ENCODE results near the gene MSH2.
"Not testable (repeated sequence)": the region's sequence is repeated elsewhere in the genome, so short reads cannot be mapped to it uniquely, and the experiment has no call there.

Gene MSH2

DNA sequence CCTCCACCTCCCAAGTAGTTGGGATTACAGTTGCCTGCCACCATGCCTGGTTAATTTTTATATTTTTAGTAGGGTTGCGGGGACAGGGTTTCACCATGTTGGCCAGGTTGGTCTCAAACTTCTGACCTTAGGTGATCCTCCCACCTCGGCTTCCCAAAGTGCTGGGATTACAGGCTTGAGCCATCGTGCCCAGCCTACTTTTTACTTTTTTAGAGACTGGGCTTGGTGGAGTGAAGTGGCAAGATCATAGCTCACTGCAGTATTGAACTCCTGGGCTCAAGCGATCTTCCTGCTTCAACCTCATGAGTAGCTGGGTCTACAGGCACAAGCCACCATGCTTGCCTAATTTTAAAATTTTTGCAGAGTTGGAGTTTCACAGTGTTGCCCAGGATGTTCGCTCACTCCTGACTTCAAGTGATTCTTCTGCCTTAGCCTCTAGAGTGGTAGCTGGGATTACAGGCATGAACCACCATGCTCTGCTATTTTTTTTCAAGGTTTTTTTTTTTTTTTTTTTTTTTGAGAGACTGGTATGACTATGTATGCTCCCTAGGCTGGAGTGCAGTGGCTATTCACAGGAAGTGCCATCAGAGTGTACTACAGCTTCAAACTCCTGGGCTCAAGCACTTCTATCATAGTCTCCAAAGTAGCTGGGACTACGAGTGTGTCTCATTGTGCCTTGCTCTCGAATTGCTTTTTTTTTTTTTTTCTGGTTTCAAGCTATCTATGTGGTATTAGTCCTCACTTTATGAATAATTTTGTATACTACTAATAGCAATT lies 11.9 kb downstream of the MSH2 start:
- DNase-seq: no peak

GRCh38 chr2:47420214-47420613 lies 17.3 kb downstream of the MSH2 start:
- no peak for DNase-seq

- not testable (repeated sequence) for DNase-seq
Observed at GRCh38 chr2:47420683-47421082, 17.7 kb downstream of the MSH2 start.

- DNase-seq: no peak
Observed at GRCh38 chr2:47422016-47422415, 19.1 kb downstream of the MSH2 start.

- no peak for DNase-seq
Observed at GRCh38 chr2:47422560-47422959, 19.6 kb downstream of the MSH2 start.

GRCh38 chr2:47426786-47427185 lies 23.8 kb downstream of the MSH2 start:
- no peak for DNase-seq

DNA sequence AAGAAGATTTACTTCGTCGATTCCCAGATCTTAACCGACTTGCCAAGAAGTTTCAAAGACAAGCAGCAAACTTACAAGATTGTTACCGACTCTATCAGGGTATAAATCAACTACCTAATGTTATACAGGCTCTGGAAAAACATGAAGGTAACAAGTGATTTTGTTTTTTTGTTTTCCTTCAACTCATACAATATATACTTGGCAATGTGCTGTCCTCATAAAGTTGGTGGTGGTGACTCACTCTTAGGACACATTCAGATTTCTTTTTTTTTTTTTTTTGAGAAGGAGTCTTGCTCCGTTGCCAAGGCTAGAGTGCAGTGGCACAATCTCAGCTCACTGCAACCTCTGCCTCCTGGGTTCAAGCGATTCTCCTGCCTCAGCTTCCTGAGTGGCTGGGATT lies 26.8 kb downstream of the MSH2 start:
- DNase-seq: no peak

DNA sequence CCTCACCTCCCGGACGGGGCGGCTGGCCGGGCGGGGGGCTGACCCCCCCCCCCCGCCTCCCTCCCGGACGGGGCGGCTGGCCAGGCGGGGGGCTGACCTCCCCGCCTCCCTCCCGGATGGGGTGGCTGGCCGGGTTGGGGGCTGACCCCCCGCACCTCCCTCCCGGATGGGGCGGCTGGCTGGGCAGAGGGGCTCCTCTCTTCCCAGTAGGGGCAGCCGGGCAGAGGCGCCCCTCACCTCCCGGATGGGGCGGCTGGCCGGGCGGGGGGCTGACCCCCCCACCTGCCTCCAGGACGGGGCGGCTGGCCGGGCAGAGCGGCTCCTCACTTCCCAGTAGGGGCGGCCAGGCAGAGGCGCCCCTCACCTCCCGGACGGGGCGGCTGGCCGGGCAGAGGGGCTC lies 30.1 kb downstream of the MSH2 start:
- DNase-seq: not testable (repeated sequence)

DNA sequence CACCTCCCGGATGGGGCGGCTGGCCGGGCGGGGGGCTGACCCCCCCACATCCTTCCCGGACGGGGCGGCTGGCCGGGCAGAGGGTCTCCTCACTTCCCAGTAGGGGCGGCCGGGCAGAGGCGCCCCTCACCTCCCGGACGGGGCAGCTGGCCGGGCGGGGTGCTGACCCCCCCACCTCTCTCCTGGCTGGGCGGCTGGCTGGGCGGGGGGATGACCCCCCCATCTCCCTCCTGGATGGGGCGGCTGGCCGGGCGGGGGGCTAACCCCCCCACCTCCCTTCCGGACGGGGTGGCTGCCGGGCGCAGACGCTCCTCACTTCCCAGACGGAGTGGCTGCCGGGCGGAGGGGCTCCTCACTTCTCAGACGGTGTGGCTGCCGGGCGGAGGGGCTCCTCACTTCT lies 30.5 kb downstream of the MSH2 start:
- not testable (repeated sequence) for DNase-seq

DNA sequence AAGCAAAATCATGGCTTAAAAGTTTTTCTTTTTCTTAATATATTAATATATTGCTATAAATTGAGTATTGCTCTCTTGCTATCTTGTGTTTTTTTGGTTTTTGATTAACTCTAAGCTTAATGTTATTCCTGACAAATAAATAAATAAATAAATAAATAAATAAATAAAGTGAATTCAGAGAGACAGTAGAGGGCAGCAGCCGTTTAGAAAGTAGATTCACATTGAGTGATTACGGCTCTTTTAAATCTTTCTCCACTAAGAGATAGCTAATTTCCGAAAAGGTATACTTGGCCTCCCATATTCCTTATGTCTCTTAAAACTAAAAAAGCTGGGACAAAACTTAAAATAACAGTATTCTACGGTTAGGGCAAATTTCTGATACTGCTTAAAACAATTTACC lies 34.3 kb downstream of the MSH2 start:
- no peak for DNase-seq

GRCh38 chr2:47438106-47438505 lies 35.1 kb downstream of the MSH2 start:
- DNase-seq: no peak

GRCh38 chr2:47438783-47439182 lies 35.8 kb downstream of the MSH2 start:
- DNase-seq: no peak

- no peak for DNase-seq
Observed at GRCh38 chr2:47451790-47452189, 48.8 kb downstream of the MSH2 start.

GRCh38 chr2:47452761-47453160 lies 49.8 kb downstream of the MSH2 start:
- DNase-seq: no peak

DNA sequence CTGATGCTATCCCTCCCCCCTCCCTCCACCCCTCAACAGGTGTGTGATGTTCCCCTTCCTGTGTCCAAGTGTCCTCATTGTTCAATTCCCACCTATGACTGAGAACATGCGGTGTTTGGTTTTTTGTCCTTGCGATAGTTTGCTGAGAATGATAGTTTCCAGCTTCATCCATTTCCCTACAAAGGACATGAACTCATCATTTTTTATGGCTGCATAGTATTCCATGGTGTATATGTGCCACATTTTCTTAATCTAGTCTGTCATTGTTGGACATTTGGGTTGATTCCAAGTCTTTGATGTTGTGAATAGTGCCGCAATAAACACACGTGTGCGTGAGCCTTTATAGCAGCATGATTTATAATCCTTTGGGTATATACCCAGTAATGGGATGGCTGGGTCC lies 51.9 kb downstream of the MSH2 start:
- not testable (repeated sequence) for DNase-seq

DNA sequence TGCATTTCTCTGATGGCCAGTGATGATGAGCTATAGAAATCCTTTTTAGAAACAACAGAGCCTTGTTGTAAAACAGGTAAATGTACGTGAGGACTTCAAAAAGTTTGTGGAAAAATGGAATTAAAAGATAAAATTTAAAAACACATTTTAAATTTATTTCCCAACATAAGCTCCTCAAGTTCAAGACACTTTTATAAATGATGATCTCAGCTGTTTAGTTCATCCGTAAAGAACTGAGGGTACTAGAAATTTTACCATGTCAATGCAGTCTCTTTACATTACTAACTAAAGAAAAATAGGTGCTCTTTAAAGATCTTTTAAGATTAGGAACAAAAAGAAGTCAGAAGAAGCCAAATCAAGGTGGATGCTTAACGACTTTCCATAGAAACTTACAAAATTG lies 52.5 kb downstream of the MSH2 start:
- no peak for DNase-seq

- no peak for DNase-seq
Observed at GRCh38 chr2:47456851-47457250, 53.9 kb downstream of the MSH2 start.

GRCh38 chr2:47457268-47457667 lies 54.3 kb downstream of the MSH2 start:
- no peak for DNase-seq

- DNase-seq: no peak
Observed at GRCh38 chr2:47459021-47459420, 56.1 kb downstream of the MSH2 start.

DNA sequence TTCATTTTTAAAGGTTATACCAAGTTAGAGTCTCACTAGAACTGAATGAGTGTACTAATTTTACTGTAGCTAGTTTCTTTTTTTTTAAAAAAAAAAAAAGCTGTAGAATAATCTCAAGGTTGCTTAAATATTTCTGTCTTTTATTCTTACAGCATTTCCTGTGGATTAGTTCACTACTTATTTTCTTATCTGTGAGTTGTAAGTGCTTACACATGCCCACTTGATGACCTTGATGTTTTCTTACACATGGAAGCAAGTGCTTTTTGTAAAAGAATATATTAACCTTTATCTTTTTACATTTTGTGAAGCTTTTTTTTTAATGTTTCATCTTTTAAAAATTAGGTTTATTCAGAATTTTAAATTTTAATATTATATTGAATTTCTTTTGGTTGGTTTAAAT lies 57.8 kb downstream of the MSH2 start:
- no peak for DNase-seq

- no peak for DNase-seq
Observed at GRCh38 chr2:47471429-47472116, 68.6 kb downstream of the MSH2 start.

DNA sequence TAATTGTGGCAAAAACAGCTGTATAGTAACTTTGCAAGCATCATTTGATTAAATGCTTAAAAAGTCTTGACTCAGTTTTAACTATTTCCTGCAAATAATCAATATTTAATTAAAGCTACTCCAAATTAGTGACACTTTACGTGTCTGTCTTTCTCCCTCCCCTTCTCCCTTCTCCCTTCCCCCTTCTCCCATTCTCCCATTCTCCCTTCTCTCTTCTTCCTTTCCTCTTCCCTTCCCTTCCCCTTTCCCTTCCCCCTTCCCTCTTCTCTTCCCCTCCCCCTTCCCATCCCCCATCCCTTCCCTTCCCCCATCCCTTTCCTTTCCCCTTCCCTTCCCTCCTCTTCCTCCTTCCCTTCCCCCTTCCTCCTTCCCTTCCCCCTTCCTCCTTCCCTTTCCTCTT lies 76.9 kb downstream of the MSH2 start:
- DNase-seq: no peak

DNA sequence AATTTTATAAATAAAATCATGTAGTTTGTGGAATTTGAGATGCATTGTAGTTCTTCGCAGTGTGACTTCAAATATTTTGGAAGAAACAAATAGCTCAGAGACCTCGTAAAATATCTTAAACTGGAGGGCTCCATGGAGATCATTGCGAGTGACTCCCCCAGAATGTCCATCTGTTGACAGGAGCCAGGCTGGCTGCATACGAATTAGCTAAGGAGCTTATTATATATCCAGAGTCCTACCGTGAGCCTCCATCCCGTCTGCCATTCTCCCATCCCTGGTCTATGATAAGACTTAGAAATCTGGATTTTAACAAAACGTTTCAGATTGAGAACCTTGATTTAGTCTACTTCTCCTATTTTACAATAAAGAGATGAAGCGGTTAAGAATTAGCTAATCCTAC lies 80.2 kb downstream of the MSH2 start:
- DNase-seq: no peak

DNA sequence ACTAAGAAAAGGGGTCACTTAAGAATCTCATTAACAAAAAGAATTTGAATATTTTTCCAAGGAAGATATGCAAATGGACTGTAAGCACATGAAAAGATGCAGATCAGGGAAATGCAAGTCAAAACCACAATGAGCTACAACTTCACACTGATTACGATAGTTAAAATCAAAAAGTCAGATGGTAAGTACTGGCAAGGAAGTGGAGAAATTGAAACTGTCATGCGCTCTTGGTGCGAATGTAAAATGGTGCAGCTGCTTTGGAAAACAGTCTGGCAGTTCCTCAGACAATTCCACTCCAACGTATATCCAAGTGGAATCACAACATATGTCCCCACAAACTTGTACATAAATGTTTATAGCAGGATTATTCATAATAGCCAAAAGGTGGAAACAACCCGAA lies 81.4 kb downstream of the MSH2 start:
- no peak for DNase-seq

DNA sequence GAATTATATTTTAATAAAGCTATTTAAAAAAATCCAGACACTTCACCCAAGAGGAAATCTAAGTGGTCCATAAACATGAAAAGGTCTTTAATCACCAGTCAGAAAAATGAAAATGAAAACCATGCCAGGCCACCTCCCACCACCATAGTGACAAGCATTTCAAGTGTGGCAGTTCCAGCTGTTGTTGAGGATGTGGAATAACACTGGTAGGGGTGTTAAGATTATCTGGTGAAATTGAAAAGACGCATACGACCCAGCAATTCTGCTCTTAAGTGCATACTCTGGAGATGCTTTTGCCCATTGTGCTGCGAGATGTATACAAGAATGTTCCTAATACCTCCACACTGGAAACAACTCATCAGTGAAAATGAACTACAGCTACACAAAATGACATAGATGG lies 82.2 kb downstream of the MSH2 start:
- DNase-seq: no peak
